Skeletal muscle satellite cell (primary cell): ENCODE data around the gene ZFP14.
A peak's percentile ranks its signal among the peaks of the same experiment; 100 is the strongest.
"Not testable (repeated sequence)": the region's sequence is repeated elsewhere in the genome, so short reads cannot be mapped to it uniquely, and the experiment has no call there.

Experiments
- H3K27me3 ChIP-seq: 2 replicates; pipeline ENCODE4 v1.7.0; 2013; ENCODE audit warnings: low read length; ENCODE audit not compliant: control insufficient read depth, insufficient read depth
- H3K36me3 ChIP-seq: 2 replicates; pipeline ENCODE4 v1.7.0; 2013; ENCODE audit warnings: mild to moderate bottlenecking, control low read depth, low read length; ENCODE audit not compliant: insufficient read depth
- H3K4me1 ChIP-seq: 2 replicates; pipeline ENCODE4 v1.7.0; 2013; ENCODE audit warnings: low read length; ENCODE audit not compliant: control insufficient read depth, insufficient read depth
- H3K4me2 ChIP-seq: 2 replicates; pipeline ENCODE4 v1.7.0; 2013; ENCODE audit warnings: mild to moderate bottlenecking, low read length
- H3K4me3 ChIP-seq: 2 replicates; pipeline ENCODE4 v1.7.0; 2013; ENCODE audit warnings: low read length
- H3K9ac ChIP-seq: 2 replicates; pipeline ENCODE4 v1.7.0; 2013; ENCODE audit warnings: mild to moderate bottlenecking, low read depth, low read length, moderate library complexity
- H3K9me3 ChIP-seq: replicated peaks from 2 replicates; pipeline ENCODE4 v1.7.0; 2013; ENCODE audit warnings: mild to moderate bottlenecking, control low read depth, low read length

ZFP14 gene

DNA sequence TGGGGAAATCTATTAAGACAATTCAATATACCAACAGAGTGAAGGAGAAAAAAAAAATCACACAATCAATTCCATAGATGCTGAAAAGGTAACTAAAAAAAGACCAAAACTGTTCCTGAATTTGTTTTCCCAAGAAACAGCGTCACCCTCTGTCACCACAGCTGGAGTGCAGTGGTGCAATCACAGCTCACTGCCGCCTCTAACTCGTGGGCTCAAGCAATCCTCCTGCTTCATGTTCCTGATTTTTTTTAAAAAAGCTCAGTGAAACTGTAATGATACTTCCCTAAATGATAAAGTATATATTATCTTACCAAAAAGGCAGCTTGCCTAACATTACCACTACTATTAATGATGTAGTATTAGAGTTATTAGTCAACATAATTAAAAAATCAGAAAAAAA, 19.6 kb upstream of the ZFP14 start:
- Histone ChIP-seq H3K4me1 (no peaks in the 10 kb centered on the region), H3K9ac (no peak overlapping the region), H3K36me3 (peaks cover 67% of the 10 kb centered on the region), H3K4me3 (no peak overlapping the region), H3K4me2 (no peak overlapping the region), H3K9me3 (peaks cover 20% of the 10 kb centered on the region), H3K27me3 (no peaks in the 10 kb centered on the region)

DNA sequence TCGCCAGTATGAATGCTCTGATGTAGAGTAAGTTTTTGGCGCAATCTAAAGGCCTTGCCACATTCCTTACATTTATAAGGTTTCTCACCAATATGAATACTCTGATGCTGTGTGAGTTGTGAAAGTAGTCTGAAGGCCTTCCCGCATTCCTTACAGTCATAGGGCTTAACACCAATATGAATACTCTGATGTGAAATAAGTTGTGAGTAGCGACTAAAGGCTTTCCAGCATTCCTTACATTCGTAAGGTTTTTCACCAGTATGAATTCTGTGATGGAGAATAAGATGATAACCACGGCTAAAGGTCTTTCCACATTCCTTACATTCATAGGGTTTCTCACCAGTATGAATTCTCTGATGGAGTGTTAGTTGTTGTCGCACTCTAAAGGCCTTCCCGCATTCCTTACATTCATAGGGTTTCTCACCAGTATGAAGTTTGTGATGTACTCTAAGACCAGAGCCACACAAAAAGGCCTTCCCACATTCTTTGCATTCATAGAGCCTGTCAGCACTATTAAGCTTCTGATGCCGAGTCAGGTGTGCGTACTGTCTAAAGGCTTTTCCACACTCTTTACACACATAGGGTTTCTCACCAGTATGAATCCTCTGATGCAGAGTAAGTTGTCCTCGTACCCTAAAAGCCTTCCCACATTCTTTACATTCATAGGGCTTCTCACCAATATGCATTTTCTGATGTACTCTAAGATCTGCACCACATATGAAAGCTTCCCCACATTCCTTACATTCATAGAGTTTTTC, 14.1 kb upstream of the ZFP14 start:
- Histone ChIP-seq H3K9me3 (peaks cover 51% of the 10 kb centered on the region), H3K27me3 (no peaks in the 10 kb centered on the region), H3K4me1 (no peaks in the 10 kb centered on the region), H3K4me2 (no peak overlapping the region), H3K36me3 (peaks cover 48% of the 10 kb centered on the region), H3K4me3 (no peak overlapping the region), H3K9ac (no peak overlapping the region)

DNA sequence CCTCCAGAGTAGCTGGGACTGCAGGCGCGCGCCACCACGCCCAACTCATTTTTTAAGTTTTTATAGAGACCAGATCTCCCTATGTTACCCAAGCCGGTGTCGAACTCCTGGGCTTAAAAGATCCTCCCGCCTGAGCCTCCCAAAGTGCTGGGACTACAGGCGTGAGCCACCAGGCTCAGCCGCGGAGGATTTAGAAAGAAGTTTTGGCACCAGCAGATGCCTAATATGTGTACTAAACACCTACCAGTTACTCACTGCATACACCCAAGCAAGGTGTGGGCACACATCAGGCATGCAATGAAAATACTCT, 464 bp upstream of the ZFP14 start:
- peak overlapping the region; percentile 80 for H3K4me3 ChIP-seq
- peak overlapping the region; percentile 76 for H3K4me2 ChIP-seq
- H3K9ac ChIP-seq = peak overlapping the region; percentile 89
- H3K9me3 ChIP-seq = no peaks in the 10 kb centered on the region
- H3K27me3 ChIP-seq = no peaks in the 10 kb centered on the region
- H3K4me1 ChIP-seq = peaks cover 12% of the 10 kb centered on the region
- no peaks in the 10 kb centered on the region for H3K36me3 ChIP-seq

DNA sequence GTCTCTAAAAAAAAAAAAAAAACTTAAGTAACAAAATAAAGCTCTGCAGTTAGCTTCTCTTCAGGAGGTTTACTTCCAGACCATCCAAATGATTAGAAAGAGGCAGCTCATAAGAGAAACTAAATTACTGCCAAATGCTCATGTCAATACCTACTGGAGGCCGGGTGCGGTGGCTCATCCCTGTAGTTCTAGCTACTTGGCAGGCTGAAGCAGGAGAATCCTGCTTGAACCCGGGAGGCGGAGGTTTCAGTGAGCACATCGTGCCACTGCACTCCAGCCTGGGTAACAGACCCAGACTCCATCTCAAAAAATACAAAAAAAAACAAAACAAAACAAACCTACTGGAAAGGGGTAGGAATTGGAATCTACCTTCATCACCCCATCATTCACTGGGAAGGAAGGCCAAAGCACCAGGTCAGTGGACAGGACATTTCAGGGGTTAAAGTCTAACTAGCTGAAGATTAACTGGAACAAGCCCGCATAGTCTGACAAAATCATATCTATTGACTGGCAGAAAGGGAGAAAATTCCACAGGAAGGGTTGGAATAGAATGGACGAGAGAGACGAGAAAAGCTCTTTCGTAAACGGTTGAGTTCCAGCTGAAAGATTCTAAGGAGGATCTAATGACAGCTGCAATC, 1.3 kb downstream of the ZFP14 start:
- peak overlapping the region; percentile 80 for H3K4me3 ChIP-seq
- peaks cover 12% of the 10 kb centered on the region for H3K4me1 ChIP-seq
- peak overlapping the region; percentile 76 for H3K4me2 ChIP-seq
- no peaks in the 10 kb centered on the region for H3K36me3 ChIP-seq
- no peaks in the 10 kb centered on the region for H3K9me3 ChIP-seq
- peak overlapping the region; percentile 89 for H3K9ac ChIP-seq
- no peaks in the 10 kb centered on the region for H3K27me3 ChIP-seq

DNA sequence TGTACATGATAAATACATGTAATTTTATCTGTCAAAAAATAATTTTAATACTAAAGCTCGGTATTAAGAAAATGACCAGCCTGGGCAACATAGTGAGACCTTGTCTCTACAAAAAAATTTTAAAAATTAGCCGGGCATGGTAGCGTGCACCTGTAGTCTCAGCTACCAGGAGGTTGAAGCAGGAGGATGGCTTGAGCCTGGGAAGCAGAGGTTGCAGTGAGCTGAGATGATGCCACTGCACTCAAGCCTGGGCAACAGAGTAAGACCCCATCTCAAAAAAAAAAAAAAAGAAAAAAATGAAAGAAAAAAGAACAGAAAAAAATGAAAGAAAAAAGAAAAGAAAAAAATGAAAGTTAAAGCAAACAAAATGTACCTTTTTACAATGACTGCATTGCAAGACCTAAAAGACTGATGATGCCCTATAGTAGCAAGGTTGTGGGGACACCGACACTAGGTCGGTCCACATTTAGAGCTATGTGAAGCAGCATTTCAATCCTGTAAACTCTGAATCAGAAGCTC, 5.3 kb downstream of the ZFP14 start:
- Histone ChIP-seq H3K4me1 (peaks cover 8% of the 10 kb centered on the region), H3K9ac (no peak overlapping the region), H3K4me2 (no peak overlapping the region), H3K36me3 (no peaks in the 10 kb centered on the region), H3K9me3 (no peaks in the 10 kb centered on the region), H3K4me3 (no peak overlapping the region), H3K27me3 (no peaks in the 10 kb centered on the region)

DNA sequence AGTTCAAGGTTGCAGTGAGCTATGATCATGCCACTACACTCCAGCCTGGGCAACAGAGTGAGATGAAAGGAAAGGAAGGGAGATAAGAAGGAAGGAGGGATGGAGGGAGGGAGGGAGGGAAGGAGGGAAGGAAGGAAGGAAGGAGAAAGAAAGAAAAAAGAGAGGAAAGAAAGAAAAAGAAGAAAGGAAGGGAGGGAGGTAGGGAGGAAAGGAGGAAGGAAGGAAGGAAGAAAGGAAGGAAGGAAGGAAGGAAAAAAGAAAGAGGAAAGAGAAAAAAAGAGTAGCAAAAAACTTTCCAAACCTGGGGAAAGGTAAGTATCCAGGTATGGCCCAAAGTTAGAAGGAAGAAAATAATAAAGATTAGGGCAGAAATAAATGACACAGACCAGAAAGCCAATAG, 7.1 kb downstream of the ZFP14 start:
- Histone ChIP-seq H3K4me2 (no peak overlapping the region), H3K9me3 (no peaks in the 10 kb centered on the region), H3K4me3 (no peak overlapping the region), H3K9ac (no peak overlapping the region), H3K27me3 (no peaks in the 10 kb centered on the region), H3K36me3 (peaks cover 3% of the 10 kb centered on the region), H3K4me1 (no peaks in the 10 kb centered on the region)

DNA sequence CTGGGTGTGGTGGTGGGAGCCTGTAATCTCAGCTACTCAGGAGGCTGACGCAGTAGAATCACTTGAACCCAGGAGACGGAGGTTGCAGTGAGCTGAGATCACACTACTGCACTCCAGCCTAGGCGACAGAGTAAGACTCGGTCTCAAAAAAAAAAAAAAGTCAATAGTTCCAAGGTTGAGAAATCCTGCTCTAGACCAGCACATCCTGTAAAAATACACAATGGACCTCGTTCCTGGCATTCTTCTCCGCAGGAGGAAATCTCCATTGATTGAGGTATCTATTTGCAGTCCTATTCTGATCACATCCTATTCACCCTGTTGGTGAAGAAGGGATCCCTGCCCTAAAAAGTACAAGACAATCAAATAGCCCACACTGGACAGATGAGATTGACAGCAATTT, 15.2 kb downstream of the ZFP14 start:
- Histone ChIP-seq H3K4me3 (no peak overlapping the region), H3K27me3 (no peaks in the 10 kb centered on the region), H3K9me3 (no peaks in the 10 kb centered on the region), H3K9ac (no peak overlapping the region), H3K36me3 (peaks cover 15% of the 10 kb centered on the region), H3K4me2 (no peak overlapping the region), H3K4me1 (no peaks in the 10 kb centered on the region)

DNA sequence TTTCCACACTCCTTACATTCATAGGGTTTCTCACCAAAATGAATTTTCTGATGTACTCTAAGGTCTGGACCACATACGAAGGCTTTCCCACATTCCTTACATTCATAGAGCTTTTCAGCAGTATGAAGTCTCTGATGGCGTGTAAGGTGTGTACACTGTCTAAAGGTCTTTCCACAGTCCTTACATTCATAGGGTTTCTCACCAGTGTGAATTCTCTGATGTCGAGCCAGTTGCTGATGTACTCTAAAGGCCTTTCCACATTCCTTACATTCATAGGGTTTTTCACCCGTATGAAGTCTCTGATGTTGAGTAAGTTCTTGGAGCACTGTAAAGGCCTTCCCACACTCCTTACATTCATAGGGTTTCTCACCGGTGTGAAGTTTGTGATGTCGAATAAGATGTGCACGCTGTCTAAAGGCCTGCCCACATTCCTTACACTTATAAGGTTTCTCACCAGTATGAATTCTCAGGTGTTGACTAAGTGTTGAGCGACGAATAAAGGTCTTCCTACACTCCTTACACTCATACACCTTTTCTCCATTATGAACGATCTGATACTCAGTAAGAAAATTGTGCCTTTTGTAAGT, 38.1 kb downstream of the ZFP14 start:
- Histone ChIP-seq H3K9ac (no peak overlapping the region), H3K36me3 (peaks cover 4% of the 10 kb centered on the region), H3K9me3 (peaks cover 17% of the 10 kb centered on the region), H3K4me3 (no peak overlapping the region), H3K27me3 (no peaks in the 10 kb centered on the region), H3K4me2 (no peak overlapping the region), H3K4me1 (no peaks in the 10 kb centered on the region)

DNA sequence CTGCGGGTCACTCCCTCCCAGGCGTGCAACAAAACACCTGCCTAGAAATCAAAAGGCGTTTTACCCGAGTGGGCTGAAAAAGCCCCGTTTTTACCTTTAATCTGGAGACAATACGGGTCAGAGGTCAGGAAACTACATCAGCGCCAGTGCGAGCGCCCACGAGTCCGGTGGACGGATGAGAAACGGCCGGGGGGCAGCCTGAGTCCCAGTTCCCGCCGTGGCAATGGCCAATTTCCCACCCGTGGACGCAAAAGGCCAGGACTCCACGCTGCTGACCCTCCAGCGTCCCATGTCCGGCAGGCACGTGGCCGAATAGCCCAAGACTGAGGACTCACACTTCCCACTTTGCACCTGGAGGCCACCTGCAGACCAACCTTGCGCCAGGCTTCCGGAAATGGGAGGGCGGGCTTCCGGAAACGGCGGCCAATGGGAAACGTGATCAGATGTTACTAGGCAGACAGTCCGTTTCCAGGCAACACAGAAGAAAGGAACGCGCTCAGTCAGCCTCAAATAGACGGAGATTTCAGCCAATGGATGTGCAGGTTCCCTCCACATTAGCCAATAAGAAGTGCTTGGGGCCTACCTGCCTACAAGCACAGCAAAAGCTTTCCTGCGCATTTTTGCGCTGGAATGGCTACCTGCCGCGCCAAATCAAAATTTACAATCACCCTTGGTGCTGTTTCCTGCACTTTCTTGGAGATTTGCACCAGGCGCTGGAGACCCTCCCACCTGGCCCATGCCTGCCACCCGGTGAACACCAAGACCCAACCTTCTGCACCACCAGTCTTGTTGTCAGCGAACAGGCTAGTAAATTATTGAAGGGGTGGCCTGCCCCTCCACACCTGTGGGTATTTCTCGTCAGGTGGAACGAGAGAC, 47.4 kb downstream of the ZFP14 start:
- Histone ChIP-seq H3K9me3 (no peaks in the 10 kb centered on the region), H3K36me3 (peaks cover 18% of the 10 kb centered on the region), H3K27me3 (no peaks in the 10 kb centered on the region), H3K9ac (peak overlapping the region; percentile 75), H3K4me1 (peaks cover 3% of the 10 kb centered on the region), H3K4me3 (peak overlapping the region; percentile 97), H3K4me2 (peak overlapping the region; percentile 94)

DNA sequence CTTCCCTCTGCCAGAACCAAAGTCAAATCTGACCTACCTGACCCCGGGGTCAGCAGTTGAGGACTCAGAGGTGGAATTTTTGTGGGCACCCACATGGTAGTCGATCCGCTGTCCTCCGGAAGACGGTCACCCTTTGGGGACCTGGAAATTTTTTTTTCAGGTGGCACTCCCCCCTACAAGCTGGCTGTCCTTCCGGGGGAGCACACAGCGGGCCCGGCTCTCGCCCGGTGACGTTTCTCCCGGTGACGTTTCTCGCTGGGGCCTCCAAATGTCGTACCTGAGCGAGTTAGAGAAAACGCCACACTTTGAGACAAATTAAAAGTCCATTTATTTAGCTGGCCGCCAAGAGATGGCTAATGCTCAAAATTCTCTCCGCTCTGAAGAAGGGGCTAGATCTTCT, 48.8 kb downstream of the ZFP14 start:
- no peak overlapping the region for H3K9ac ChIP-seq
- no peaks in the 10 kb centered on the region for H3K9me3 ChIP-seq

DNA sequence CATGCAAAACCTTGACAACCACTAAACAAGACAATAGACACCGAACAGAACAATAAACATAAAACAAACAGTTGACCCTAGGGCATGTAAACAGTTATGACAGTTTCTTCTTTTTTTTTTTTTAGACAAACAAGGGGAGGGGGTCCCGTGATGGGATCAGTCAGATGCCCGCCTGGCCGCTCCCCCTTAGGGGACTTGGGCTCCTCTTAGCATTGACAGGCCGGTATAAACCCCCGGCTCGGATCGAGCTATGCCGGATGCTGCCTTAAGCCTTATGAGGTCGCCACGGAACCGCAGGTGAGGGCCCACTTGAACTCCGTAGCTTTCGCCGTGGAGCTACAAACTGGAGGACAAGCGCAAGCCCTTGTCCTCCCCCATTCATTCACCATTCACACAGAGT, 49.5 kb downstream of the ZFP14 start:
- H3K4me1 ChIP-seq, H3K9ac ChIP-seq, H3K4me3 ChIP-seq, H3K27me3 ChIP-seq, H3K4me2 ChIP-seq, H3K9me3 ChIP-seq: not testable (repeated sequence)
- peaks cover 30% of the 10 kb centered on the region for H3K36me3 ChIP-seq

More for the DNA sequence above, 48.8 kb downstream of the ZFP14 start:
- Histone ChIP-seq H3K36me3 (peaks cover 30% of the 10 kb centered on the region), H3K4me3 (no peak overlapping the region), H3K4me2 (peak overlapping the region; percentile 94), H3K27me3 (no peaks in the 10 kb centered on the region), H3K4me1 (peaks cover 3% of the 10 kb centered on the region)
